Esophagus (tissue), 2 donors: ENCODE measurements around the gene CHST13. TPM values are rescaled to one million over a fixed set of nuclear protein-coding genes. Genes with fewer than 3 reads are reported as not detected.

Experiments
- H3K27ac ChIP-seq, 2 donors: one replicate each; pipeline ENCODE4 v1.5.1; 2013; ENCODE audit warnings: low read depth in 2 of 2, mild to moderate bottlenecking in 2 of 2, inconsistent platforms in 1 of 2, low read length in 1 of 2, moderate library complexity in 1 of 2
- H3K27me3 ChIP-seq, 2 donors: one replicate each; pipeline ENCODE4 v1.6.1; 2013; ENCODE audit warnings: low read length in 2 of 2, control low read depth in 1 of 2, mild to moderate bottlenecking in 1 of 2; ENCODE audit not compliant: insufficient read depth in 2 of 2, control insufficient read depth in 1 of 2
- H3K36me3 ChIP-seq, 2 donors: one replicate each; pipeline ENCODE4 v1.6.1; 2013; ENCODE audit warnings: low read length in 1 of 2; ENCODE audit not compliant: control insufficient read depth in 2 of 2, insufficient read depth in 2 of 2
- H3K4me1 ChIP-seq, 2 donors: one replicate each; pipeline ENCODE4 v1.6.1; 2013; ENCODE audit warnings: low read length in 1 of 2; ENCODE audit not compliant: control insufficient read depth in 2 of 2, insufficient read depth in 2 of 2
- H3K4me3 ChIP-seq, 2 donors: one replicate each; pipeline ENCODE4 v1.5.1; 2013; ENCODE audit warnings: low read length in 2 of 2, mild to moderate bottlenecking in 2 of 2, low read depth in 1 of 2, moderate library complexity in 1 of 2
- H3K9me3 ChIP-seq, 2 donors: one replicate each; pipeline ENCODE4 v1.6.1; 2013; ENCODE audit warnings: mild to moderate bottlenecking in 2 of 2, low read depth in 1 of 2, low read length in 1 of 2, moderate library complexity in 1 of 2; ENCODE audit not compliant: control insufficient read depth in 2 of 2, insufficient read depth in 1 of 2
- WGBS, 2 donors: extraction: QIAGEN DNeasy Blood & Tissue Kit; methylation state at CpG; one replicate each; pipeline ENCODE4 v1.1.7; 2013; 5-methylcytosine and 5-hydroxymethylcytosine counted together
- polyA plus RNA-seq, 2 donors: library from polyadenylated mRNA; stranded (reverse); fragments of 200-250 nt; gene quantifications; one replicate each; pipeline ENCODE4 v1.2.3, GENCODE V29; 2013
- donor health status: healthy with polysubstance abuse.
- donor health status: Bipolar disorder and iron deficiency.

Gene CHST13
- polyA plus RNA-seq, 2 donors, result 0.04 TPM; not detected in 1

GRCh38 chr3:126515066-126515706 is 8.8 kb upstream of the CHST13 start:
- no peak overlapping the region for H3K27ac ChIP-seq
- no peaks in the 10 kb centered on the region for H3K9me3 ChIP-seq
- peaks cover 0 to 3% of the 10 kb centered on the region in 2 donors for H3K4me1 ChIP-seq
- no peaks in the 10 kb centered on the region for H3K36me3 ChIP-seq
- H3K27me3 ChIP-seq, result no peaks in the 10 kb centered on the region
- H3K4me3 ChIP-seq, result no peak overlapping the region
- 78 to 83% methylated on average over 6 to 8 of the region's 8 CpGs for WGBS, 2 donors

DNA sequence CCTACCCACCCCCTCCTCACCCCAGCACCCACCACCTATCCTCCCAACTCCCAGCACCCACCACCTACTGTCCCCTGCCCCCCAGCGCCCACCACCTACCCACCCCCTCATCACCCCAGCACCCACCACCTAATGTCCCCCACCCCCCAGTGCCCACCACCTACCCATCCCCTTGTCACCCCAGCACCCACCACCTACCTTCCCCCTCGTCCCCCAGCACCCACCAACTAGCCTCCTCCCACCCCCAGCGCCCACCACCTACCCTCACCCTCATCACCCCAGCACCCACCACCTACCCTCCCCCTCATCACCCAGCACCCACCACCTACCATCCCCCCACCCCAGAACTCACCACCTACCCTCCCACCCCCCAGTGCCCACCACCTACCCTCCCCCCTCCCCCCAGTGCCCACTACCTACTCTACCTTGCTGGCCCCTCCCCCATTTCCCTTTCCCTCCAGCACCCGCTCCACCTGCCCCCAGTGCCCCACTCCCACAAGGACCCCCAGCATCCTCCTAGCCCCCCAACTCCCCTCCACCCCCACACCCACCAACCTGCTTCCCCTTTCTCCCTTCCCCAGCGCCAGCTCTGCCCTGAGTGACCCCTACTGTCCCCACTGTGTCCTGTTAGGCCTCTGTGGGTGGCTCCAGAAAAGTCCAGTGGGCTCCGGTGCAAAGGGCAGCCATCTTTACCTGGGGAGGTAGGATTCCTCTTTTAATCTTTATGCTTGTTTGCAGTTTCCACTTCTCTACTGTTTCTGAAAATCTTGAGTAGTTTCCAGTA is 7.6 kb upstream of the CHST13 start:
- H3K27me3 ChIP-seq, result no peaks in the 10 kb centered on the region
- no peaks in the 10 kb centered on the region for H3K36me3 ChIP-seq
- no peak overlapping the region for H3K27ac ChIP-seq
- H3K9me3 ChIP-seq, result no peaks in the 10 kb centered on the region
- 82 to 90% methylated on average over 6 of the region's 6 CpGs for WGBS, 2 donors
- no peak overlapping the region for H3K4me3 ChIP-seq
- H3K4me1 ChIP-seq, result peaks cover 0 to 3% of the 10 kb centered on the region in 2 donors

GRCh38 chr3:126516936-126517290 is 7.0 kb upstream of the CHST13 start:
- no peaks in the 10 kb centered on the region for H3K36me3 ChIP-seq
- no peaks in the 10 kb centered on the region for H3K9me3 ChIP-seq
- no peak overlapping the region for H3K27ac ChIP-seq
- H3K4me3 ChIP-seq, result no peak overlapping the region
- 81 to 83% methylated on average over 9 of the region's 9 CpGs for WGBS, 2 donors
- peaks cover 0 to 3% of the 10 kb centered on the region in 2 donors for H3K4me1 ChIP-seq
- H3K27me3 ChIP-seq, result no peaks in the 10 kb centered on the region

DNA sequence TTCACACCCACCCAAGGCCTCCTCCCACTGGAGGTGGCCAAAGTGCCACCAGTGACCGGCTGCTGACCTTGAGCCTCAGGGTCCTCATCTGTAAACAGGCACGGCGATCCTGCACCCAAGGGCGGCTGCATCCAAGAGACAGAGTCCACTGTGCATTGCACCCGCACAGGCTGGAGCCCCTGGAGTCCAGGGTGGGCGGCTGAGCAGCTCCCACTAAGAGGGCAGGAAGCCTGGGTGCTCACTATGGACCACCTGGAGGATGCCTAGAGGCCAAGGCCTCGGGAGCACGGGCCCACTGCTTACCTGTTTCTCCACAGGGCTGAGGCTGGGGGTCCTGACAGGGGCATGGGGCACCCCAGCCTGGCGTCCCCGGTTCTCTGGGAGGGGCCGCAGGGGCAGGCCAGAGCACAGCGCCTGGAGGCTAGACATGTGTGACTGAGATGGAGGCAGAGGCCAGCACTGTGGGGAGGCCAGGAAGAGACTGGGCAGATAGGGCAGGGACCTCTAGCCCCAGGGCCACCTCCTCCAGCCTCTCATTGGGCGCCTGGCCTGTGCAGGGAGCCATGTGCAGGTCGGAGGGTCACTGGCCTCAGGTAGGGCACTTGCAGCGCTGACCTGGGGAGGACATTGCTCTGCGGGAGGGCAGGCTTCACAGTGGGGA is 6.5 kb upstream of the CHST13 start, which contains the start of gene UROC1:
Gene UROC1 (minus strand): TSS at position 483 of the 661 bp plus-strand sequence. CDS start 54 bp downstream, at position 429.
- H3K9me3 ChIP-seq, result no peaks in the 10 kb centered on the region
- H3K27ac ChIP-seq, result no peak within 1 kb of the TSS
- peaks cover 0 to 3% of the 10 kb centered on the region in 2 donors for H3K4me1 ChIP-seq
- no peaks in the 10 kb centered on the region for H3K27me3 ChIP-seq
- H3K36me3 ChIP-seq, result no peaks in the 10 kb centered on the region
- H3K4me3 ChIP-seq, result no peak within 1 kb of the TSS
- 87 to 88% methylated on average over 15 to 16 of the region's 16 CpGs for WGBS, 2 donors

- WGBS, 2 donors, result 84% methylated on average over 14 to 15 of the region's 15 CpGs
- Histone ChIP-seq H3K4me1 (peaks cover 0 to 2% of the 10 kb centered on the region in 2 donors), H3K9me3 (no peaks in the 10 kb centered on the region), H3K4me3 (no peak overlapping the region), H3K27ac (no peak overlapping the region), H3K27me3 (no peaks in the 10 kb centered on the region), H3K36me3 (no peaks in the 10 kb centered on the region)
Measured at GRCh38 chr3:126517986-126518778, 5.8 kb upstream of the CHST13 start.

DNA sequence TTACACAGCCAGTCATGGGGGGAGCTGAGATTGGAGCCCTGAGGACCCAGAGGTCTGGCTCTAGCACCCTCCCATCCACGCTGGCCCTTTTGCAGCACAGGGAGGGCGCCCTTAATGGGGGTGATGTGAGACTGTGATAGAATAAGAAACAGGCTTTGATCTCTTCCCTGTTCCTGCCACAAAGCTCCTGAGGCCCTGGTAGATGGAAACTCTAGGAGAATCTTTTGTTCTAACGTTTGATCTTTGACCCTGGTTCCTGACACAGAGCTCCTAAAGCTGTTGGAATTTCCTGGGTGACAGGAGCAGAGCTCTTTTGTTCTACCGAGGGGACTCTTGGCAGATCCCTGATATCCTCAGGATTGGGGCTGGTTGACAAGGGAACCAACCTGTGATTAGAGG is 5.2 kb upstream of the CHST13 start:
- H3K27me3 ChIP-seq, result peaks cover 0 to 3% of the 10 kb centered on the region in 2 donors
- H3K27ac ChIP-seq, result no peak overlapping the region
- WGBS, 2 donors, result 62 to 65% methylated on average over 4 of the region's 4 CpGs
- no peaks in the 10 kb centered on the region for H3K36me3 ChIP-seq
- H3K4me1 ChIP-seq, result peaks cover 0 to under 1% of the 10 kb centered on the region in 2 donors
- H3K4me3 ChIP-seq, result no peak overlapping the region
- H3K9me3 ChIP-seq, result peaks cover 0 to 2% of the 10 kb centered on the region in 2 donors

GRCh38 chr3:126519506-126520455 is 4.2 kb upstream of the CHST13 start:
- H3K27ac ChIP-seq, result no peak overlapping the region
- H3K36me3 ChIP-seq, result no peaks in the 10 kb centered on the region
- H3K4me3 ChIP-seq, result no peak overlapping the region
- peaks cover 0 to 2% of the 10 kb centered on the region in 2 donors for H3K9me3 ChIP-seq
- WGBS, 2 donors, result 84 to 90% methylated on average over 10 of the region's 10 CpGs
- peaks cover 4 to 8% of the 10 kb centered on the region in 2 donors for H3K4me1 ChIP-seq
- H3K27me3 ChIP-seq, result peaks cover 0 to 3% of the 10 kb centered on the region in 2 donors

DNA sequence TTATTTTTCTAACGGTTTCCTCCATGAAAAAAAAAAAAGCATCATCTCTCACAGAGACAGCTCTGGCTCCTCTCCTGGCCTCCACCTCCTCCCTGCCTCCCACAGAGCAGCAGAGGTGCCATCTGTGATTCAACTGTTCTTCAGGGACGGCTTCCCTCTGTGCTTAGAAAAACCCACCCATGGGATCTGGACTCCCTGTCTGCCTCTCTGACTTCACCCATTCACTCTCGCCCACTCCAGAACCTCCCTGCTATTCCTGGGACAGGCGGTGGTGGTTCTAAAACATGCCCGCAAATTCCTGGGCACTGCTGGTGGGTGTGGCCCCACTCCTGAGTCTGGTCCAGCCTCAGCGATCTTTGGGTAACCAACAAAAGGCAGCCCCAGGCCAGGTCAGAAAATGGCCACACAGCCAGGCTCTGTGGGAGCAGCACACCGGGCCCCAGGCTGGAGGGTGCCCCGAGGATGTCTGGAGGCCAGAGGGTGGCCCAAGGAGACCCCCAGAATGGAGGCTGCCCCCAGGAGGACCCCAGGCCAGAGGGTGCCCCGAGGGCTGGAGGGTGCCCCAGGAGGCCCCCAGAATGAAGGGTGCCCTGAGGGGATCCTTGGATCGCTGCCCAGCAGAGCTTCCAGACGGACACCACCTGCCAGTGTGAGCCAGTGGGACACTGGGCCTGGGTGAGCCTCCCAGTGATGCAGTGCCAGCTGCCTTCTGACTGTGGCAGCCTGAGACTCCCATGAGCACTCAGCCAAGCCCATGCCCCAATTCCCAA is 2.6 kb upstream of the CHST13 start:
- Histone ChIP-seq H3K27me3 (peaks cover 0 to 3% of the 10 kb centered on the region in 2 donors), H3K36me3 (no peaks in the 10 kb centered on the region), H3K4me1 (peaks cover 4 to 8% of the 10 kb centered on the region in 2 donors), H3K9me3 (peaks cover 0 to 2% of the 10 kb centered on the region in 2 donors), H3K27ac (no peak overlapping the region), H3K4me3 (no peak overlapping the region)
- 56 to 62% methylated on average over 11 of the region's 11 CpGs for WGBS, 2 donors
